Brain microvascular endothelial cell (primary cell): ENCODE data around the gene PPP2R3A.
"Not testable (repeated sequence)": the region's sequence is repeated elsewhere in the genome, so short reads cannot be mapped to it uniquely, and the experiment has no call there.

ENCODE experiments used
- DNase-seq: peaks from one replicate; pipeline ENCODE4 v3.0.0-alpha.2; 2020
- H3K27ac ChIP-seq: fragments of 250-450 bp; sonication (Bioruptor Pico); 2 replicates; pipeline ENCODE4 v1.5.1; 2020; ENCODE audit warnings: mild to moderate bottlenecking, moderate library complexity
- H3K27me3 ChIP-seq: fragments of 250-450 bp; sonication (Bioruptor Pico); replicated peaks from 2 replicates; pipeline ENCODE4 v1.5.1; 2020; ENCODE audit warnings: mild to moderate bottlenecking
- H3K36me3 ChIP-seq: fragments of 250-450 bp; sonication (Bioruptor Pico); replicated peaks from 2 replicates; pipeline ENCODE4 v1.5.1; 2020; ENCODE audit warnings: mild to moderate bottlenecking
- H3K4me3 ChIP-seq: 2 replicates; pipeline ENCODE4 v1.5.1; 2011; ENCODE audit warnings: low read depth, mild to moderate bottlenecking, control low read depth, low read length, moderate library complexity
- CTCF ChIP-seq: IDR thresholded peaks from 2 replicates; pipeline ENCODE4 v1.5.1; 2011; ENCODE audit warnings: low read depth, mild to moderate bottlenecking, moderate library complexity, low read length, control low read depth, inconsistent platforms; ENCODE audit errors: missing control alignments
- in situ Hi-C: cut with HindIII; loops from 2 replicates; pipeline ENCODE4 v1.10.0; 2017; ENCODE audit warnings: low sequenced_read_pairs, low pct_ligation_motif_present

The PPP2R3A gene

GRCh38 chr3:136120373-136121348 is 155.1 kb downstream of the PPP2R3A start:
- Histone ChIP-seq H3K27ac (no peak overlapping the region), H3K36me3 (no peaks in the 10 kb centered on the region), H3K4me3 (no peak overlapping the region), H3K27me3 (no peaks in the 10 kb centered on the region)
- in situ Hi-C loops: no loop called here
- no peak for TF ChIP-seq CTCF
- no peak for DNase-seq

- in situ Hi-C loops: no loop called here
- Histone ChIP-seq H3K27me3 (no peaks in the 10 kb centered on the region), H3K27ac (no peak overlapping the region), H3K36me3 (no peaks in the 10 kb centered on the region), H3K4me3 (no peak overlapping the region)
- no peak for TF ChIP-seq CTCF
- DNase-seq: no peak
These were observed 156.5 kb downstream of the PPP2R3A start for GRCh38 chr3:136122006-136122405.

- H3K27me3 ChIP-seq, in situ Hi-C loops, H3K36me3 ChIP-seq, H3K27ac ChIP-seq, H3K4me3 ChIP-seq, DNase-seq: not testable (repeated sequence)
These were observed 166.1 kb downstream of the PPP2R3A start for GRCh38 chr3:136131647-136132046.

- DNase-seq: no peak
- no peak for TF ChIP-seq CTCF
- H3K36me3 ChIP-seq: no peaks in the 10 kb centered on the region
- no peaks in the 10 kb centered on the region for H3K27me3 ChIP-seq
- H3K27ac ChIP-seq: no peak overlapping the region
- H3K4me3 ChIP-seq: no peak overlapping the region
- in situ Hi-C loops: no loop called here
These were observed 168.6 kb downstream of the PPP2R3A start for GRCh38 chr3:136134091-136134490.

GRCh38 chr3:136135039-136135802 is 169.7 kb downstream of the PPP2R3A start:
- Histone ChIP-seq H3K27me3 (no peaks in the 10 kb centered on the region), H3K4me3 (no peak overlapping the region), H3K27ac (no peak overlapping the region), H3K36me3 (no peaks in the 10 kb centered on the region)
- in situ Hi-C loops: no loop called here
- no peak for TF ChIP-seq CTCF
- peak; percentile 28 for DNase-seq

- Histone ChIP-seq H3K4me3 (no peak overlapping the region), H3K36me3 (no peaks in the 10 kb centered on the region), H3K27me3 (no peaks in the 10 kb centered on the region), H3K27ac (no peak overlapping the region)
- no peak for DNase-seq
- no peak for TF ChIP-seq CTCF
- in situ Hi-C loops: no loop called here
These were observed 170.9 kb downstream of the PPP2R3A start for GRCh38 chr3:136136454-136136853.
